NCI-H2107 (cell line): ENCODE measurements around the gene PCSK6.

ENCODE experiments used
- DNase-seq: peaks from one replicate; lab custom pipeline; 2025; lab: John Stamatoyannopoulos, UW

PCSK6 gene

GRCh38 chr15:101489599-101490407 is at the start of gene PCSK6:
TSS of gene PCSK6 (minus strand) at chr15:101489707. CDS start at chr15:101489670, 37 bp downstream.
- no peak for DNase-seq

DNA sequence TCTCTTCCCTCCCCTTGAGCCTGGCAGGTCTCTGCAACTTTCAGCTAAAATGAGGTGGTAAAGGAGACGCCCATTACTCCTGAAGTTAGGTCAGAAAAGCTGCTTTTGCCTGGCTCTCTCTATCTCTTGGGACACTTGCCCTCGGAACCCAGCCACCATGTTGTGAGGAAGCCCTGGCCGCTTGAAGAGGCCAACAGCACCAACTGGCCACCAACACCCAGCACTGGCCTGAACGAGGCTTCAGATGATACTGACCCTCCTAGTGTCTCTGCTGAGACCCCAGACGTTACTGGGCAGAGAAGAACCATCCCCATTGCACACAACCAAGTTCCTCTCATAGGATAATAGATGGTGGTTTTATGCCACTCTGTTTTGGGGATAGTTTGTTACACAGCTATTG is 49.5 kb upstream of the PCSK6 start:
- DNase-seq, result no peak

DNA sequence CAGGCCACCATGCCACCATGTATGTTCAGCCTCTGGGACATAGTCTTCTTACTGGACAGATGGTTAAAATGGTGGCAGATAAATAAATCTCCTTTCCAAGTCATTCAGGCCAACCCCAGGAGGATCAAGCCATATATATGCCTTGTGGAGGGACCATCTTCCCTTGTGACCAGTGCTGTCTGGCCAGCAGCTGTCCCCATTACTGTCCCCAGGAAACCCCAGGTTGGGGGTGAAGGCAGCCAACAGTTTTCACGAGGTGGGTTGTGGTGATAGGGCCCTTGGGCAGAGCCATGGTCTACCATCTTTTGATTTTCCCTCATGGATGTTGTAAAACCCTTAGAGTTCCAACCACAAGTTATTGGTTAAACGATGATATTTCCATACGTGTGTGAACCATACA is 48.7 kb upstream of the PCSK6 start:
- DNase-seq, result no peak

- no peak for DNase-seq
Observed at GRCh38 chr15:101537483-101538080, 48.1 kb upstream of the PCSK6 start.

- DNase-seq, result no peak
Observed at GRCh38 chr15:101536875-101537405, 47.4 kb upstream of the PCSK6 start.

DNA sequence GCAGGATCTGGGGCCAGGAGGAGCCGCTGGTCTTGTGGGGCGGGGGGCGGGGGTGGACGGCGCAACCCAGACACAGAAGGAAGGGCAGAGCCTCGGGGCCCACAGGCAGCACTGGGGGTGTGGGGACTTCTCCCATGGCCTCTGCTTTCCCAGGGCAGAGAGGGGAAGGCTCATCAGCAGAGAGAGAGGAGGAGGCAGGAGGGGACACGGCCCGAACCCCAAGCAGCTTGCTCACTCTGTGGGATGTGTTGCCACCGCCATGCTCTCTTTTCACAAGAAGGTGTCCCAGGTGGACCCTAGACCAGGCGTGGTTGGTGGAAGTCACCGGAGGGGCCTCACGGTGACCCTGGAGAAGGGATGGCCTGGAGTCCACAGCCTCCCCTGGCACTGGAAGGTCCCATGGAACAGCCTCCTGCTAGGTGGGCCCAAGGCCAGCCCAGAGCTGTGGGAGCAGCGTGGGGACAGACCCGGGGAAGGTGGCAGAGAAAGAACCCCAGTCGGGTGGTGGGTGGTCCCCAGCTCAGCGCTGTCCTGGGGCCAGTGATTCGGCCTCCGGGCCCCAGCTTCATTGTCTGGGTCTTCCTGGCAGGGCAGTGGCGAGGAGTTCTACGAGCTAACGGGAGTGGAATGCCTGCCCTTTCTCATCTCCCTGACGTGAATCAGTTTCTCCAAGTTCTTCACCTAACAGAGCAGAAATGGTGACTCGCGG is 46.8 kb upstream of the PCSK6 start:
- DNase-seq, result no peak

GRCh38 chr15:101535170-101535902 is 45.8 kb upstream of the PCSK6 start:
- no peak for DNase-seq

GRCh38 chr15:101534376-101534970 is 45.0 kb upstream of the PCSK6 start:
- no peak for DNase-seq

- DNase-seq, result no peak
Observed at GRCh38 chr15:101533371-101534140, 44.0 kb upstream of the PCSK6 start.

DNA sequence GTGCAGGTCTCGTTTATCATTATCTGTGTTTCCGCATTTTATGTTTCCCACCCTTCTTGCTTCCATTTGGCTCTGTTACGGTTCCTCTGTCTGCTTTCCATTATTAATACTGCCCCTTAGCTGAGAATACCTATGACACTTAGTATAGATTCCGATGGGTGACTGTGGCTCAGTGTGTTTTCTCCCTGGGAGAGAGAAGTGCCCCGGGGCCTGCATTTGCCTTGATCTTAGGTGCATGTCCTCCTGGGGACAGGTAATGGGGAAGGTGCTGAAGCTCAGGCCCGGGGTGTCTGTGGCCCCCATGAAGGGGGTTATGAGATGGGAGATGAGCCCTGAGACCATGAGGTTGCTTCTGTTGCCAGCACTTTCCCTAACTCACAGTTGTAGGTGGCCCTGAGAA is 43.4 kb upstream of the PCSK6 start:
- DNase-seq, result no peak

DNA sequence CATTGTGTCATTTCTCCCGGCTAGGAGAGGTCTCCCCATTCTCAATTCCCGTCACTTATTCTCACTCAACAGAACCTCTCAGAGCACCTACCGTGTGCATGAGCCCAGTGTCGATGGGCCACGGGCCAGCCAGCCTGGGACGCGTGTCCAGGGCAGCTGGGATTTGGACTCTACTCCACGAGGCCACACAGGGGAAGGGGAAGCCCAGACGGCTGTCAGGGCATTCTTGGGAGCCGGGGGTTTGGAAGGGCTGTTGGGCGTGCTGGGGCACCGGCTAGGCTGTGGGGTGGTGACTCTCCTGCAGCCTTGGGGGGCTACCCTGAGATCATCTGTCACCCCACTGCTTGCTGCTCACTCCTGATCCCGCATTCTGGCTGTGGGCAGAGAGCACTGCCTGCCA is 41.7 kb upstream of the PCSK6 start:
- DNase-seq, result no peak

DNA sequence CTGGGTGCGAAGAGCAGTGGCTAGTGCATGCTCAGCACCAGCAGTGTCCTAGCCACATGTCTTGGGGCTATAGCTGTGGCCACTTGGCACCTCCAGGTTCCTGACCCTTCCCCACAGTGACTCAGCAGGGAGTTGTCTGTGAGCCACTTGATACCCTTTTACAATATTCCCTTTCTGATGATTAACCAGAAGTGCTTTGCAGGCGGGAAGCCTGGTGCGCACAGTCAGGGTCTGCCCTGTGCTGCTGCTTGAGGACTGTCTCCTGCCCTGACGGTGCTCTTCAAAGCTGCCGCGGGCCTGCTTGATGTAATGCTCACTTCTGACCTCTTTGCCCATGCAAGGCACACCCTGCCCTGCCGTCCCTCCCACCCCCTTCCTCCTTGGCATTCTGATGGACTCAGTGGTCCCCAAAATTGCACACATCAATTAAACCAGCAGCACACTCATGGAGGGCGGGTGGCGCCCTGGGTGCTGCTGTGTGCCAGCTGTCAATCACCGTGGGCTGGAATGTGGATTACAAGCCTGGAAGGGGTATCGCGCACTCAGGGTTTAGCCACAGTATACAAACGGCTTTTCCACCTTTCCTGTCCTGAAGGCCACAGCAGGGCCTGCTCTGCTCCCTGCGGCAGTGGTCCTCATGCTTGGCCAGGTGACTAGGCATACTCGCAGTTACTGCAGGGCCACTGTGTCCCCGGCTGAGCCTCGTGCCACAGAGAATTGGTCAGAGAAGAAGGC is 40.9 kb upstream of the PCSK6 start:
- DNase-seq, result no peak

DNA sequence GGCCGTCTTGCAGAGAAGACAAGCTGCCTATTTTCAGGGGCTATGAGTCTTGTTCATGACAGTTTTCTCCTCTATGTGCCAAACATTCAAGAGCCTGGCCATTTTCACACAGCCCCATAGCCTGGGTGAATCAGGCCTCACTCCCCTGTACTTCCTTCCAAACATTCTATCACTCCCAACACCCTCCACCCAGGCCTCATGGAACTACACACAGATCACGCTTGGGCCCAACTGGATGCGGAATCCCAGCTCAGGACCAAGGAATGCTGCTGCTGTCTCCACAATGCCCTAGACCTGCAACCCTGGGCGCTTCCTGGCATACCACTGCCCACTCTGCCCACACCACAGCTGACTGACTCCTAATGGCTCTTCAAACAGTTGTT is 39.4 kb upstream of the PCSK6 start:
- no peak for DNase-seq

DNA sequence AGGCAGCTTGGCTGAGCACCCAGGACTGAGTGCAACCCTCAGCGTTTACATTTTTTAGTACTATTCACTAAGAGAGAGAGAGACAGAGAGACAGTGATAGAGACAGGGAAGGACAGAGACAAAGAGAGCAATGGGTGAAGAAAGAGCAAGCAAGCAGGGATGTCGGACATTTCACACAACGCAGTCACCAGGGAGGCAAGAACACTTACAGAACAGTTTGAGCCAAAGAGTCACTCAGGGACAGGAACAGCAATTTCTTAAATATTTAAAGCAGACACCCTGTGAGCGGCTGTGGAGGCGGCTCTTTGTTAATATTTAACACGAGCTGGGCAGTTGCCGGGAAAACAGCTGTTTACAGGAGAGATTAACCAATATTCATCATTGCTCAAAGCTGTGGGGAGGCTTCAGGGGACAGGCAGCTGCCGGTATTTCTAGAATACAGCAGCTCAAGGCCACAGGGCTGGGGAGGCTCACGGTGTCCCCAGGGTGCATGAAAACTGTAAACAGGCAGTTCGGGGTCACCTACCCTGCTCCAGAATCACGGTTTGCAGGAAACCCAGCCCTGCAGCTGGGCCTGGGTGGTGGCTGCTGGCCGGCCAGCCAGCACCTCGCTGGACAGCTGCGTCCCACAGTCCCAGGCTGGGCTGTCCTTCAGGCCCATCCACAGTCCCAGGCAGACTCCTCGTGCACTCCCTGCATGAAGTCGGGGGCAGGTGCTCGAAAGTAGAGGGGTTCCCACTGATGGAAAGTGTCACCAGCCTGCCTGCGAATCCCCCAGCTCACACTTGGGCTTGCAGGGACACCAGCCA is 38.8 kb upstream of the PCSK6 start:
- no peak for DNase-seq

DNA sequence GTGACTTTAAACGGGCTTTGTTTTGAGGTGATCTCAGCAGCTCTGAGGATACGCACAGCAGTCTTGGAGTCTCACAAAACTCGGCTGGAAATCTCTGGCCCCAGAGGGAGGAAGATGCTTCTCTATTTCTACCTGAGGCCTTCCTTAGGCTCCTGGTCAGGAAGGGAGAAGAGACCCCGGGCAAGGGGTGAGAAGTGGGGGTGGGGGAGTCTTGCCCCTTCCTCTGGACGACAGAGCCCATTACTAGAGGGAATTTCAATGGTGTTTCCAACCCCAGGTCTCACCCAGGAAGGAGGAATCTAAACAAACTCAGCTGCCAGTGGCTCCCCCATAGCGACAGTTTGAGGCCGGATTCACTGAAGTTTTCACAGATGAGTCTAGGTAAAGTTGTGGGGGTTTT is 37.4 kb upstream of the PCSK6 start:
- no peak for DNase-seq

DNA sequence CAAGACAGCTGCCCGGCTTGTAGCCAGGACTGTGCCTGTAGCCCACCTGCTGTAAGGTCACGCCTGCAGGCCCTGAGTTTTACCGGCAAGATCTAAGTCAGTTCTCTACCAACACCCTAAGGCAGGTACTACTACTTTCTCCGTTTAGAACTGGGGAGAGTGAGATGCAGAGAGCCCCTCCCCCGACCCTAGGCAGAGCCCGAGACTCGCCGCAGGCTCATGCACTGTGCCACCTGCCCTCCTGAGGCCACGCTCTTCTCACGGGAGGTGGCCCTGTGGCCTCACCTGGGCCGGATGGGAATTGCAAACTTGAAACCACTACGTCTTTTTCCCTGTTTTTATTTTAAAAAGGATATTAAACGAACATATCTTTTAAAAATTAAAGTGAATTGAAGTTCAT is 36.9 kb upstream of the PCSK6 start:
- no peak for DNase-seq

GRCh38 chr15:101526021-101526420 is 36.5 kb upstream of the PCSK6 start:
- DNase-seq, result no peak

DNA sequence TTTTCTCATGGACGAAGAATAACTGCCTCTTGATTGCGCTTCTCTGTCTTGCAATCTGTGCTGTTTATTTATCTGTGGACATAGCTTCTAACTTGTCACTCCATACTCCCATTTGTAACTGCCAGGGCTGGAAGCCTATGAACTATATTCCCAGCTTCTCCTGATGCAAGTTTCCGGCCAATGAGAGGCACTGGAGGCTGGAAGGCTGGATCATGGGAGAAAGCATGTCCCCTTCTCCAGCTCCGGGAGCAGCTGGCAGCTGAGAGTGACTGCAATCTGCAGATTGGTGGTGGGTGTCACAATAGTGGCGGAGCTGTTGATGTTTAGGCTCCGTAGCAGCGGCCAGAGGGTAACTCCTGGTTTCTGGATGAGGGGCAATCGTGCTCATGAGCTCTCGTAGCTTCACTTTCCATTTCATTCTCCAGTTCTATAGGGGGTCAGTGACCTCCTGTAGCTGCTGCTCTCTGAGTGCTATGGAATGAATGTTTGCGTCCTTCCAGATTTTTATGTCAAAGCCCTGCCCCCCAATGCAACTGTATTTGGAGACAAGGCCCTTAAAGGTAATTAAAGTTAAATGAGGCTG is 35.7 kb upstream of the PCSK6 start:
- DNase-seq, result no peak

DNA sequence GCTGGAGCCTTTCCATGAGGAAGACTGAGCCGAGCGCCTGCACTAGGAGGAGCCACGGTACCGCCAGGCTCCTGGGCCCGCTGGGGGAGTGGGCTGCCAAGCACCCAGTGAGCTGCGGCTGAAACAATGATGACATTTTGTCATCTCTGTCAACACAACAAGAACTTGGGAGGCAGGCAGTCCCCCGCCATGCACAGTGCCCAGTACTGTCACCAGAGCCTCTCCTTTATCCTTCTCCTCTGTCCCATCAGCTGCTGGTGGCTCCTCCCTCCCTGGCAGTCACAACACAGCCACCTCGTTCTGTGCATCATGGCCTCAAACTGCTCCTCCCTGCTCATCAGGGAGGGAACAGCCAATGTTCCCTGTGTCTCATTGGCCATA is 34.0 kb upstream of the PCSK6 start:
- no peak for DNase-seq
